NCI-H748 (cell line): ENCODE measurements around the gene TACR2.

Experiments
- DNase-seq: peaks from one replicate; lab custom pipeline; 2025; ENCODE audit not compliant: unreplicated experiment; lab: John Stamatoyannopoulos, UW

Gene TACR2

DNA sequence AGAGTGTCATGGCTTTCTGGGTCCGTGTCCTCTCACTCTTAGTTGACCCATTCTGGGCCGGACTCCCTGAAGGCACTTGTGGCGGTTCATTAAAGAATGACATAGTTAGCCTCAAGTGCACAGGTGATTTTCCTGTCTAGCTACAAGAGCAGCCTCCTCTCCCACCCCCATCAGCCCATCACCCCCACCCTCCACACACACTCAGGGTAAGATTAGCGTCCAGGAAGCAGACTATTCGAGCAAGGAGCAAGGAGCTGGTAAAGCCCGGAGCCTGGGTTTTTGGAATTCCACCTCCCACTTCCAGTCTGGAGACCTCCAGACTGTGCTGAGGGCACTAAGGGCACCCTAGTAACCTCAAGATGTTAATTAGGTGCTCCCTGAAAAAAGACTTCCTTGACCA, 39.5 kb downstream of the TACR2 start:
- no peak for DNase-seq

GRCh38 chr10:69376662-69377061, 40.1 kb downstream of the TACR2 start:
- DNase-seq = no peak

- no peak for DNase-seq
Observed at GRCh38 chr10:69375307-69376151, 41.2 kb downstream of the TACR2 start.

DNA sequence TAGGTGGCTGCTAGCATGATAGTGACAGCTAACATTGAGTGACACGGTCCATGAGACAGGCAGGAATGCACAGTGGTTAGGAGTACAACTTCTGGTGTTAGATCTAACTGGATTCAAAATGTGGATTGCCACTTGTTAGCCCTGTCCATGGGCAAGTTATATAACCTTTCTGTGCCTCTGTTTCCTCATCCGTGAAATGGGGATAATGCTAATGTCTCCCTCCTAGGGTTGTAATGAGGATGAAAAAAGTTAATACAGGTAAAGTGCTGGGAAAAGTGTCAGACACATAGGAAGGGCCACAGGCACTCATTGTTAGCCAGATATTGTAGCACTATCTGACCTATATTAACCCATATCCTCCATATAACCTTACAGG, 41.8 kb downstream of the TACR2 start:
- no peak for DNase-seq

GRCh38 chr10:69374242-69374641, 42.5 kb downstream of the TACR2 start:
- DNase-seq = no peak

DNA sequence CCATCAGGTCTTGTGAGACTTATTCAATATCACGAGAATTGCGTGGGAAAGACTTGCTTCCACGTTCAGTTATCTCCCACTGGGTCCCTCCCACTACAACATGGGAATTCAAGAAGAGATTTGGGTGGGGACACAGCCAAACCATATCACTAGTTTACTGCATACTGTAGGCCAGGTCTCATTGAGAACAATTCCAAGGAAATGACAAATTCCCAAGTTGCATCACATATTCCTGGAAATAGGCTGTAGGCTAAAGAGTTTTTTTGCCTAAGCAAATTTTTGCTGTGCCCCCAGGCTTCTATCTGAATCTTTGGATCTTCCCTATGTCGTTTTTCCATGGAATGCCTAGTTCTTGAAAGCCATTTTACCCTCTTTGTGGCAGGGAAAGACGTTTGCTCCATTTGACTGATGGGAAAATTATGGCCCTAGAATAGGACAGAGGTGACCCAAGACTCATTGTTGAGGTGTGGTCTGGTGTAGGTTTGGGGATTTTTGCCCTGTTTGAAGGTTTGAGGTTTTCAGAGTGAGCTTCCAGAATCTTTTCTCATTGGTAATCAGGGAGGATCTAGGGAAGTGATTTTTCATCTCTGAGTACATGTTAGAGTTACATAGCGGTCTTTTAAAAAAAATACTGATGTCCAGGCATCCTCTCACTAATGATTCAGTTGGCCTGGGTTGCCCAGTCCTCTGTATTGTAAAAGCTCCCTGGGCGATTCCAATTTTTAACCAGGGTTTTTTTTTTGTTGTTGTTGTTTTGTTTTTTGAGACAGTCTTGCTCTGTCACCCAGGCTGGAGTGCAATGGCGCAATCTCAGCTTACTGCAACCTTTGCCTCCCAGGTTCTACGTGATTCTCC, 44.4 kb downstream of the TACR2 start:
- DNase-seq = no peak

- no peak for DNase-seq
Observed at GRCh38 chr10:69367469-69367868, 49.2 kb downstream of the TACR2 start.

- DNase-seq = no peak
Observed at GRCh38 chr10:69366738-69367137, 50.0 kb downstream of the TACR2 start.

- DNase-seq = no peak
Observed at GRCh38 chr10:69364232-69364940, 52.3 kb downstream of the TACR2 start.

DNA sequence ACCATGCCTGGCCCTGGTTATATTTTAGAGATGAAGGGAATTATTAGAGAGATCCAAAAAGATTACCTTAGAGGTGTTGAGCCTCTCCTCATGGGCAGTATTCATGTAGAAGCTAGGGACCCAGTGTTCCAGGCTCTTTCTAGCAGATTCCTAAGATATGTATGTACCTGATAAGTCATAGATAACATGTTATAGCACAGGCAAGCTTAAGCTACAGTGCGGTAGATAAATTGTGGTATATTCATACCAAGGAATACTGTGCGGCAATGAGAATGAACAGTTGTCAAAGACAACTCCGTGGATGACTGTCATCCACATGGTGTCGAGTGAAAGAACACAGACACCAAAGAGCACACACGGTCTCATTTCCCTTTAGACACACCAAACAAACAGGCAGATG, 53.1 kb downstream of the TACR2 start:
- DNase-seq = no peak

DNA sequence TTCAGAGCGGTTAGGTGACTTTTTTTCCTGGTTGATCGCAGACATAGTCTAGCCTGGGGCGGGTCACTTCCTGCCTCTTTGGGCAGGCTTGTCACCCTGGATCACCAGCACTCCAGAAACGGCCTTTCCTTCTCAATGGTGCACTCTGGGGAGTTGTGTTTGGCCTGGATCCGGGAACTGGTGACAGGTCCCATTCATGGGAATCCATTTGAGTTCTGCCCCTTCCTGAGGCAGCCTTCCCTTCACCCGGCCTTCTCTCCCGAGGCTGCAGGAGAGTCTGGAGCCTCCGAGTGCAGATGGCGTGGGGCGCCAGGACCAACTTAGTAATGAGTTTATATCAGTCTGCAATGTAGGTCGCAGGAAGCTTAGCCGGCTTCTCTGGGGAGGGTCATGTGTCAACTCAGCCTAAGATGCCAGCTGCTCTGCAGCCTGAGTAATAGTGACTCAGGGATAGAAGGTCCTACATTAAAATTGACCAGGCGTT, 54.2 kb downstream of the TACR2 start:
- DNase-seq = no peak

DNA sequence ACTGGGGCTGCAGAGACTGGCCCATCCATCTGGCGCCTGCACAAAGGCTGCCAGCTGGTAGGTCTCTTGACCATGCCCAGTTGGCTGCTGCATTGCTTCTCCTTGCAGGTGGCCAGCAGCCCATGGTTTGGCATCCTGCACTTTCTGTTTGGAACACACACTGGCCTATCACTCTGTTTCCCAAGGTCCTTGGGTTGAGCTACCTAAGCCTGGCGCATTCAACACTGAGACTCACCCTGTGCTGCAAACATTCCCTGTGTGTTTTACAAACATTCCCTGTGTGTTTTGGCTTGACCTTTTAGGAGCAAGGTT, 55.5 kb downstream of the TACR2 start:
- no peak for DNase-seq

DNA sequence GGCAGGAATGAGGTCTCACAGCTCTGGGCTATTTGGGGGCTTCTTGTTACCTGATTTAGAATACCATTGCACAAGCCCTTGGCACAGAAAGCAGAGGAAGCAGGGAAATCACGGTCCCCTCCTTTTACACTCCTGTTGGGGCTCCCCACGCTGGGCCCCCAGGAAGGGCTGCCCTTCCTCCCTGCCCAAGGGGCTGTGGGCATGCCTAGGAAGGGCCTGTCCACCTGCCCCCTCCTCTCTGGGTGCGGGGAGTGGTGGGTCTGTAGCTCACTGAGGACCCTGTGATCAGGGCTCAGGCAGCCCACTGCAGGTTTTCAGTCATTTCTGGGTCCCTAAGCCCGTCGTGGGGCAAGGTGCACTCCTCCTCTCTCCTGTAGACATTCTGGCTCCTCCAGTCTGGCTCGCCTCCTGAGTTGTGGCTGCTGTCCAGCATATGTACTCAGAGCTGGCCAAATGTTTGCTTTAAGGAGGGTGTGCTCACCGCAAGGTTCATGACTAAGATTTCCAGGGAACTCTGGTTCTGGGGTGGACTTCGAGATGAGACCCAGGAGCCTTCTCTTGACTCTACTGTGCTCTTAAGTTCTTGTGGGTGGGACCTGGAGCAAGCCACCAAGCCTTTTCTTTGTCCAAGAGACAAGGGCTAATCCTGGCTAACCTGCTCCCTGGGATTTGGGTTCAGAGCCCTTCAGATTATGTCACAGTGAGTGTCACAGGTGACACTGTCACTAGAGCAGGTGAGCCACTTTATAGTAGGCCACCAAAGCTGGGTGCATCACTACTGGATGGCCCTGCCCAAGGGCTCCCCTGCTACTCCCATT, 56.0 kb downstream of the TACR2 start:
- DNase-seq = no peak

DNA sequence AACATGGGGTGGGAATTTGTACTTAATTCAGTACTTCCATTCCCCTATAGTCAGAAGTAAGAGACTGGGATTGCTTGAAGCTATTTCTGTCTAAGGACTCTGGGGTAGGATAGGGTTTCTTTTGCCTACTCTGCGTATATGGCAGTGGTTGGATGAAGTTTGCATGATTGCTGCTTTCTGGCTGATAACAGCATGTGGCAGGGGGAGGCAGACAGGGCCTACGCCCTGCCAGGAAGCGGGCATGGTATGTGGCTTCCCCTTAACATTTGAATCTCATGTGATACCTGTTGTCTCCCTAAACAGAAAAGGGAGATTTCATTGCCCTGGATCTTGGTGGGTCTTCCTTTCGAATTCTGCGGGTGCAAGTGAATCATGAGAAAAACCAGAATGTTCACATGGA, 57.1 kb downstream of the TACR2 start:
- DNase-seq = no peak

DNA sequence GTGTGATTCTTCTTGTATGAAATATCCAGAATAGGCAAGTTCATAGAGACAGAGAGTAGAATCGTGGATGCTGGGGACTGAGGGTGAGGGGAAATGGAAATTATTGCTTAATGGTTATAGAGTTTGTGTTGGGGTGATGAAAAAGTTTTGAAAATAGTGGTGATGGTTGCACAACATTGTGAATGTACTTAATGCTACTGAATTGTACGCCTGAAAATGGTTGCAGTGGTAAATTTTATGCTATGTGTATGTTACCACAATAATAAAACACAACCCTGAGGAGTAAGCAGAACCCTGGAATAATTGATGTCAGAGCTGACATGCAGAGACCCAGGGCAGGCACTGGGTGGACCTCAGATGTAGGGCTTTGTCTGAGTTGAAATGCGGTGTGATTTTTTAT, 57.6 kb downstream of the TACR2 start:
- DNase-seq = no peak

- no peak for DNase-seq
Observed at GRCh38 chr10:69358148-69358795, 58.4 kb downstream of the TACR2 start.

GRCh38 chr10:69356187-69356586, 60.5 kb downstream of the TACR2 start:
- DNase-seq = no peak

- no peak for DNase-seq
Observed at GRCh38 chr10:69353977-69354635, 62.6 kb downstream of the TACR2 start.
